Progenitor cell of endocrine pancreas (in vitro differentiated cells): Measurements from ENCODE around the gene NBDY. TPM values are rescaled to one million over a fixed set of nuclear protein-coding genes. Genes with fewer than 3 reads are reported as not detected.

Experiments used
- DNase-seq: peaks from one replicate; pipeline ENCODE4 v3.0.0; 2021; ENCODE audit warnings: low spot score; ENCODE audit not compliant: unreplicated experiment
- H3K27ac Mint-ChIP-seq: 2 replicates; pipeline ENCODE4 v1.8.0; 2021; ENCODE audit warnings: mild to moderate bottlenecking, moderate library complexity, mixed read lengths
- H3K27me3 Mint-ChIP-seq: 2 replicates; pipeline ENCODE4 v1.8.0; 2021; ENCODE audit warnings: mixed read lengths
- H3K36me3 Mint-ChIP-seq: 2 replicates; pipeline ENCODE4 v1.8.0; 2022; ENCODE audit warnings: mixed read lengths; ENCODE audit not compliant: insufficient read depth
- H3K4me1 Mint-ChIP-seq: 2 replicates; pipeline ENCODE4 v1.8.0; 2021; ENCODE audit warnings: low read depth, mixed read lengths
- H3K4me3 Mint-ChIP-seq: 2 replicates; pipeline ENCODE4 v1.8.0; 2021; ENCODE audit warnings: low read depth, mild to moderate bottlenecking, moderate library complexity, mixed read lengths
- H3K9me3 Mint-ChIP-seq: 2 replicates; pipeline ENCODE4 v1.8.0; 2021; ENCODE audit warnings: low read depth, mixed read lengths
- CTCF ChIP-seq: fragments of 200-600 bp; sonication (generic); IDR thresholded peaks from one replicate; pipeline ENCODE4 v1.5.0; 2021; ENCODE audit warnings: antibody characterized with exemption, mild to moderate bottlenecking; ENCODE audit not compliant: unreplicated experiment
- total RNA-seq: library from RNA; stranded (reverse); gene quantifications from 2 replicates; pipeline ENCODE4 v1.2.1, GENCODE V29; 2021

NBDY gene
- total RNA-seq, 1 donor from 2014 or later, result 49.3 TPM

GRCh38 chrX:56800307-56800706, 71.3 kb downstream of the NBDY start:
- H3K4me3 Mint-ChIP-seq, result no peak overlapping the region
- no peak for DNase-seq
- peaks cover 7% of the 10 kb centered on the region for H3K36me3 Mint-ChIP-seq
- H3K27ac Mint-ChIP-seq, result no peak overlapping the region
- H3K9me3 Mint-ChIP-seq, result peaks cover 13% of the 10 kb centered on the region
- TF ChIP-seq CTCF, result no peak
- H3K27me3 Mint-ChIP-seq, result no peaks in the 10 kb centered on the region
- peaks cover 1% of the 10 kb centered on the region for H3K4me1 Mint-ChIP-seq

- Mint-ChIP-seq H3K36me3 (peaks cover 7% of the 10 kb centered on the region), H3K27ac (no peak overlapping the region), H3K4me1 (peaks cover 1% of the 10 kb centered on the region), H3K4me3 (no peak overlapping the region), H3K27me3 (no peaks in the 10 kb centered on the region), H3K9me3 (peaks cover 13% of the 10 kb centered on the region)
- TF ChIP-seq CTCF, result no peak
- no peak for DNase-seq
Observed at GRCh38 chrX:56800801-56801200, 71.8 kb downstream of the NBDY start.

GRCh38 chrX:56802428-56802827, 73.4 kb downstream of the NBDY start:
- H3K27ac Mint-ChIP-seq, result no peak overlapping the region
- H3K9me3 Mint-ChIP-seq, result peaks cover 6% of the 10 kb centered on the region
- no peak for TF ChIP-seq CTCF
- H3K4me1 Mint-ChIP-seq, result peaks cover 1% of the 10 kb centered on the region
- DNase-seq, result no peak
- H3K27me3 Mint-ChIP-seq, result no peaks in the 10 kb centered on the region
- no peak overlapping the region for H3K4me3 Mint-ChIP-seq
- peaks cover 9% of the 10 kb centered on the region for H3K36me3 Mint-ChIP-seq

GRCh38 chrX:56802921-56803849, 74.1 kb downstream of the NBDY start:
- Mint-ChIP-seq H3K27me3 (no peaks in the 10 kb centered on the region), H3K4me3 (no peak overlapping the region), H3K27ac (no peak overlapping the region), H3K36me3 (peaks cover 12% of the 10 kb centered on the region), H3K4me1 (peaks cover 1% of the 10 kb centered on the region), H3K9me3 (peaks cover 11% of the 10 kb centered on the region)
- peak; percentile 25 for DNase-seq
- peak; percentile 50 for TF ChIP-seq CTCF

GRCh38 chrX:56803850-56804681, 75.0 kb downstream of the NBDY start:
- H3K4me3 Mint-ChIP-seq, result no peak overlapping the region
- no peak for TF ChIP-seq CTCF
- peaks cover 1% of the 10 kb centered on the region for H3K4me1 Mint-ChIP-seq
- H3K9me3 Mint-ChIP-seq, result peaks cover 17% of the 10 kb centered on the region
- DNase-seq, result no peak
- H3K36me3 Mint-ChIP-seq, result peaks cover 17% of the 10 kb centered on the region
- H3K27me3 Mint-ChIP-seq, result no peaks in the 10 kb centered on the region
- H3K27ac Mint-ChIP-seq, result no peak overlapping the region
